Right lobe of liver (tissue), 6 donors: ENCODE measurements around the gene GAPVD1. TPM values are rescaled to one million over a fixed set of nuclear protein-coding genes. Genes with fewer than 3 reads are reported as not detected.
A peak's percentile ranks its signal among the peaks of the same experiment; 100 is the strongest.

Experiments used
- ATAC-seq, 4 donors: fragments of 200-7000 bp; cut with Tn5 transposase; one replicate each; pipeline ENCODE4 v1.9.1; 2020; ENCODE audit warnings: mild to moderate bottlenecking in 4 of 4, moderate library complexity in 4 of 4
- DNase-seq, 3 donors: peaks; one replicate each; pipeline ENCODE4 v3.0.0-alpha.2; 2020
- H3K27ac ChIP-seq, 3 donors: fragments of 200-600 bp; one replicate each; pipeline ENCODE4 v1.8.0; 2022
- H3K27me3 ChIP-seq, 2 donors: fragments of 200-600 bp; one replicate each; pipeline ENCODE4 v1.8.0; 2022
- H3K36me3 ChIP-seq, 4 donors: fragments of 200-600 bp; sonication (generic) in 1 of 4; one replicate each; pipeline versions ENCODE4 v1.5.1 to v1.8.0; 2017 to 2022; ENCODE audit warnings: control low read depth in 1 of 4
- H3K4me1 ChIP-seq, 4 donors: fragments of 200-600 bp; sonication (generic) in 1 of 4; one replicate each; pipeline versions ENCODE4 v1.5.1 to v1.8.0; 2017 to 2022; ENCODE audit warnings: control low read depth in 1 of 4
- H3K4me3 ChIP-seq, 3 donors: fragments of 200-600 bp; one replicate each; pipeline ENCODE4 v1.8.0; 2022
- H3K9me3 ChIP-seq, 4 donors: fragments of 200-600 bp; sonication (generic) in 1 of 4; one replicate each; pipeline versions ENCODE4 v1.5.1 to v1.8.0; 2017 to 2022; ENCODE audit warnings: control low read depth in 1 of 4
- CTCF ChIP-seq, 4 donors: fragments of 200-600 bp in 3 of 4; fragments of 450-650 bp in 1 of 4; IDR thresholded peaks; one replicate each; pipeline versions ENCODE4 v1.5.1 to v1.8.0; 2016 to 2022; ENCODE audit warnings: antibody characterized with exemption in 4 of 4, mild to moderate bottlenecking in 2 of 4
- POLR2A ChIP-seq: fragments of 450-650 bp; IDR thresholded peaks from one replicate; pipeline ENCODE4 v1.6.1; 2017; ENCODE audit warnings: antibody characterized with exemption, mild to moderate bottlenecking
- WGBS: methylation state at CpG from one replicate; pipeline ENCODE4 v1.1.6; 2018; ENCODE audit warnings: low coverage, low lambda C conversion rate; ENCODE audit not compliant: insufficient coverage; ENCODE audit errors: missing lambda C conversion rate; 5-methylcytosine and 5-hydroxymethylcytosine counted together
- intact Hi-C, 2 donors: fragments of 100-400 bp; cut with DNase I; formaldehyde crosslinking; loops; one replicate each; pipeline versions ENCODE4 v1.11.2 to v1.14.1; 2022
- total RNA-seq, 6 experiments: library from RNA; depleted of rRNA in 2 of 6; stranded (reverse); fragments of >200 nt in 2 of 6; fragmentation: NEBNext Ultra II Directional in 3 of 6; extraction: Animal tissue kit (Norgen Biotek cat#: 25700) in 3 of 6; gene quantifications; one replicate each; pipeline versions ENCODE4 v1.1.0 to v1.2.4, GENCODE V29; 2016 to 2023
- donor health status: DM: no; HTN: yes; CAD: no.
- donor health status: DM: no; HTN: no; CAD: no.
- donor health status: DM: no; HTN: no; CAD: no.
- donor health status: DM: no; HTN: yes; CAD: no.
- donor health status: DM: no; HTN: yes; CAD: no.

Gene GAPVD1
- total RNA-seq, 6 experiments from 2014 or later: 15.7 to 24.1 (median 21.1) TPM

DNA sequence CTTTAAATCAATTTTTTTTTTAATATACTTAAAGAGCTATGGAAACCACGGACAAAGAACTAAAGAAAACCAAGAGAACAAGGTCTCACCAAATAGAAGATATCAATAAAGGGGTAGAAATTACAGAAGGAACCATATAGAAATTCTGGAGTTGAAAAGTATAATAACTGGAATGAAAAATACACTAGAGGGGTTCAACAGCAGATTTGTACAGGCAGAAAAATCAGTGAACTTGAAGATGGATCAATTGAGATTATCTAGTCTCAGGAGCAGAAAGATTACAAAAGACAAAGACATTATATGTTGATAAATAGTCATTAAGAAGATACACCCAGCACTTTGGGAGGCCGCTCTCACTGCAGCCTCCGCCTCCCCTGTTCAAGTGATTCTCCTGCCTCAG, 56.1 kb downstream of the GAPVD1 start:
- ATAC-seq (no peak), DNase-seq (no peak)
- no peaks in the 10 kb centered on the region for H3K4me1 ChIP-seq
- H3K27ac ChIP-seq: no peak overlapping the region
- intact Hi-C loops: no loop called here
- TF ChIP-seq CTCF (IDR thresholded peaks at IDR 0.05) (no peak), POLR2A (no peak)
- no peaks in the 10 kb centered on the region for H3K9me3 ChIP-seq
- no peaks in the 10 kb centered on the region for H3K27me3 ChIP-seq
- no peak overlapping the region for H3K4me3 ChIP-seq
- 100% methylated on average over 1 of the region's 3 CpGs for WGBS
- peaks cover 0 to 49% (median 16%) of the 10 kb centered on the region in 4 donors for H3K36me3 ChIP-seq

DNA sequence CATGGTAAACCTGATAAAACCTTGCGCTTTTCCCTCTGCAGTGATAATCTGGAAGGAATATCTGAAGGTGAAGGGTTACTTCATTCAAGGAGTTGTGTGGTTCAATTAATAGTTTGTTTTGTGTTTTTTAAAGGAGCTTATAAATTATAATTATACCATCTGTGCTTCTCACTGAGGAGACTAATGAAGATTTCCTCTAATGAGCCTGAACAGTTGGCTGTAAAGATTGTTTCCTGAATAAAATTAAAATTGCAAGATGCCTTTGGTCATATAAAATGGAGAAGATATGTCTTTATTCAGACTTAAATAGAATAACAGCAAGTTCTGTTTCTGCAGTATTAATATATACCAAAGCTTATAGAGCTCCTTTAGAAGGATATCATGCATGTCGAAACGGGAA, 59.9 kb downstream of the GAPVD1 start:
- no peaks in the 10 kb centered on the region for H3K9me3 ChIP-seq
- ATAC-seq (no peak), DNase-seq (no peak)
- TF ChIP-seq POLR2A (no peak), CTCF (IDR thresholded peaks at IDR 0.05) (no peak)
- no peak overlapping the region for H3K27ac ChIP-seq
- peaks cover 0 to 44% (median 19%) of the 10 kb centered on the region in 4 donors for H3K36me3 ChIP-seq
- H3K4me3 ChIP-seq: no peak overlapping the region
- intact Hi-C loops: no loop called here
- H3K27me3 ChIP-seq: no peaks in the 10 kb centered on the region
- 93% methylated on average over 3 of the region's 3 CpGs for WGBS
- H3K4me1 ChIP-seq: no peaks in the 10 kb centered on the region

- H3K9me3 ChIP-seq: no peaks in the 10 kb centered on the region
- no peak overlapping the region for H3K27ac ChIP-seq
- DNase-seq (no peak), ATAC-seq (no peak)
- WGBS: 100% methylated on average over 1 of the region's 1 CpG
- TF ChIP-seq POLR2A (no peak), CTCF (IDR thresholded peaks at IDR 0.05) (no peak)
- intact Hi-C loops: no loop called here
- H3K4me1 ChIP-seq: no peaks in the 10 kb centered on the region
- no peaks in the 10 kb centered on the region for H3K27me3 ChIP-seq
- H3K4me3 ChIP-seq: no peak overlapping the region
- H3K36me3 ChIP-seq: peaks cover 0 to 49% (median 18%) of the 10 kb centered on the region in 4 donors
These were observed 62.0 kb downstream of the GAPVD1 start for GRCh38 chr9:125323615-125324014.

- Histone ChIP-seq H3K27me3 (no peaks in the 10 kb centered on the region), H3K4me3 (no peak overlapping the region), H3K9me3 (no peaks in the 10 kb centered on the region), H3K4me1 (peaks cover 0 to 11% (median 4%) of the 10 kb centered on the region in 4 donors), H3K36me3 (peaks cover 6 to 54% (median 18%) of the 10 kb centered on the region in 4 donors), H3K27ac (no peak overlapping the region)
- ATAC-seq (no peak), DNase-seq (no peak)
- intact Hi-C loops: no loop called here
- TF ChIP-seq POLR2A (no peak), CTCF (IDR thresholded peaks at IDR 0.05) (no peak)
- WGBS: 69% methylated on average over 2 of the region's 2 CpGs
These were observed 64.2 kb downstream of the GAPVD1 start for GRCh38 chr9:125325826-125326225.

GRCh38 chr9:125329978-125330377, 68.4 kb downstream of the GAPVD1 start:
- no peak overlapping the region for H3K27ac ChIP-seq
- H3K4me3 ChIP-seq: no peak overlapping the region
- intact Hi-C loops: no loop called here
- DNase-seq (no peak), ATAC-seq (peak in 1 of 4 donors; percentile 44)
- H3K36me3 ChIP-seq: peaks cover 8 to 68% (median 25%) of the 10 kb centered on the region in 4 donors
- TF ChIP-seq POLR2A (no peak), CTCF (IDR thresholded peaks at IDR 0.05) (no peak)
- H3K4me1 ChIP-seq: peaks cover 0 to 11% (median 4%) of the 10 kb centered on the region in 4 donors
- H3K9me3 ChIP-seq: no peaks in the 10 kb centered on the region
- no peaks in the 10 kb centered on the region for H3K27me3 ChIP-seq
